Stimulated activated CD4-positive, alpha-beta T cell treated with anti-CD3 and anti-CD28 coated beads, Interleukin-1b, Interleukin-23, amount 100 ng/mL, for 48 hours (primary cell): Measurements from ENCODE around the gene FAM117A.
"Not testable (repeated sequence)": the region's sequence is repeated elsewhere in the genome, so short reads cannot be mapped to it uniquely, and the experiment has no call there.

ENCODE experiments used
- DNase-seq: peaks from one replicate; pipeline ENCODE4 v3.0.0-alpha.2; 2020

The FAM117A gene

DNA sequence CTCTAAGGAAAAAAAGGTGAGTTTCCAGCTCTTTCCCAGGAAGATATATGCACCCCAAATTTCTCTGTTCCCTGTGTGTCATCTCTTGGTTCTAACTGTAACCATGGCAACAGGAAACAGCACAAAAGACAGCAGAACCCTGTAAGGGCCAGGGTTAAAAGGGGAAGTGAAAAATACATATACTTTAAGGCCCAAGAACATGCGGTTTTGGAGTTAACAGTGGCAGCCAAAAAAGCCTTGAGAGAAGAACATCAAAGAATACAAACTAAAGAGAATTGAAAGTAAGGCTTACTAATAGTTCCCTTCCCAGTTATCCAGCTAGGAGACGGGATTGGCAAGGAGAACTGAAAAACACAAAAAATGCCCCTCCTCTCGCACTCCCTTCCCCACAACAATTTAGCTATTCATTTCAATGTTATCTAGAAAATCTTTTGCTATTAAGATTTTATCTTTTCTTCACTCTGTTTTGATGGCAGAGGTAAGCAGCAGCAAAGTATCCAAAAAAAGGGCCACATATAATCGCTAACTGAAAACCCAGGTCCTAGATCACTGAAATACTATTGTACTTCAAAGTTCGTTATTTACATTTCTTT, 87.6 kb downstream of the FAM117A start:
- DNase-seq = no peak

- DNase-seq = no peak
Observed at GRCh38 chr17:49674507-49674906, 89.4 kb downstream of the FAM117A start.

GRCh38 chr17:49673679-49674078, 90.3 kb downstream of the FAM117A start:
- not testable (repeated sequence) for DNase-seq

DNA sequence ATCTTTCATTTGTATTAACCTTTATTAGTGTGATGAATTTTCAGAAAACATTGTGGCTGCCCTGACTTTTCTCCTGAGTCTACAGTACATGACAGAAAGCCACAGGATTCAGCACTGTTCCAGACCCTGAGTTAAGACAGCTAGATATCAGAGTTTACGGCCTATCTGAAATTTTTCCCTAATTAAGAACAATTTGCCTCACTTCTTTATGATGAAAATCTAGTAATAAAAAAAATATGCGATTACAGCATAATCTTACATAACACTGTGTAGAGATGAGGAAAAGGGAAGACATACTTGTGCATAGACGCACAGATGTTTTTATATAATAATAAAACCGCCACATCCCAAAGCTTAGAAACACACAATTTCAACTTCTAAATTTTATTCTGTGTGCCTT, 93.3 kb downstream of the FAM117A start:
- no peak for DNase-seq

DNA sequence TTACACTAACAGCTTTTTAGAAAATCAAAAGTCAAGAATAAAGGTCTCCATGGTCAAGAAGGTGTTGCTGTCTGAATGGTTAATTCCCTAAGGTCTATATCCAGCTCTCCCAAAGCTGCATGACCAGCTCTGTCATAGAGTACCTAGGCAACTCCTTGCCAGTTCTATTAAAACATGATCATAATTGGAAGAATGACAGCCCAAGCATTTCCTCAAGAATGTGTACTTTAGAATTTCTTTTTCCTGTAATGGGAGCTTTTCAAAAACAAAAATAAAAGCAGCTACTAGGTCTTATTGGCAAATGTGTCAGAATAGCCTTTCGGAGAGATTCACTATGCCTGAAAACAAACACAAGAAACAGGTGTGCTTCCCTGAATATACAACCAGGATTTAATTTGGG, 93.9 kb downstream of the FAM117A start:
- DNase-seq = no peak

DNA sequence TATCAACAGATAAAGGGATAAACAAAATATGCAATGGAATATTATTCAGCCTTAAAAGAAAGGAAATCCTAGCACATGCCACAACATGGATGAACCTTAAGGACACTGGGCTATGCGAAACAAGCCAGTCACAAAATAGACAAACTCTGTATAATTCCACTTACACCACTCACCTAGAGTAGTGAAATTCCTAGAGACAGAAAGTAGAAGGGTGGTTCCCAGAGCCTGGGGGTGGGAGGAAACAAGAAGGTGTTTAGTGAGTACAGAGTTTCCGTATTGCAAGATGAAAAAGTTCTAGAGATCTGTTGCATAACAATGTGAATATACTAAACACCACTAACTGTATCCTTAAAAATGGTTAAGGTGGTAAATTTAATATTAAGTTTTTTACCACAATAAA, 96.1 kb downstream of the FAM117A start:
- no peak for DNase-seq

GRCh38 chr17:49664706-49665211, 99.2 kb downstream of the FAM117A start:
- no peak for DNase-seq
